Measurements from ENCODE around the gene ZNF821. TPM values are rescaled to one million over a fixed set of nuclear protein-coding genes. Genes with fewer than 3 reads are reported as not detected.
A peak's percentile ranks its signal among the peaks of the same experiment; 100 is the strongest.

ZNF821 gene
- total RNA-seq, 1 donor from 2014 or later: 5.6 TPM

DNA sequence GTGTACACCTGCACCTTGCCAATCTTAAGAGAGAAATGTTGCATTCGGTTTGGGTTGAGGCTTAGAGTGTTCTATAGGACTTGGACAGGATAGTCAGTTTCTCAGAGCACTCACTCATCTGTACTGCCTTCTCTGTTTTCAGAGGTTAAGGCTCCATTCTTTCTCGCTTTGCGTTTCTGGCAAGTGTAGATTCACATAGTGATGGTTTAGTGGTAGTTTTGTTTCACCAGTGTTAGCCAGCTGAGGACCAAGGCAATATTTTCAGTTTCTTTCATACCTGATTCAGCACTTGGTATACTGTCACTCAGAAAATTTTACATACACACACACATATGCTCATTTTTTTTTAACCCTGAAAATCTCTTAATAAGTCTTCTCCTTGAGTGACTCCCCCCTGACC, 36.9 kb downstream of the ZNF821 start:
- Histone ChIP-seq H3K4me1 (peaks cover 10% of the 10 kb centered on the region), H3K27me3 (no peaks in the 10 kb centered on the region), H3K27ac (peak overlapping the region; percentile 97), H3K9me3 (no peaks in the 10 kb centered on the region), H3K36me3 (peaks cover 41% of the 10 kb centered on the region), H3K4me3 (peak overlapping the region; percentile 100)
- intact Hi-C loops (cut with DNase I): no loop called here
- DNase-seq (no peak), ATAC-seq (no peak)
- TF ChIP-seq CTCF (IDR thresholded peaks at IDR 0.05): no peak

DNA sequence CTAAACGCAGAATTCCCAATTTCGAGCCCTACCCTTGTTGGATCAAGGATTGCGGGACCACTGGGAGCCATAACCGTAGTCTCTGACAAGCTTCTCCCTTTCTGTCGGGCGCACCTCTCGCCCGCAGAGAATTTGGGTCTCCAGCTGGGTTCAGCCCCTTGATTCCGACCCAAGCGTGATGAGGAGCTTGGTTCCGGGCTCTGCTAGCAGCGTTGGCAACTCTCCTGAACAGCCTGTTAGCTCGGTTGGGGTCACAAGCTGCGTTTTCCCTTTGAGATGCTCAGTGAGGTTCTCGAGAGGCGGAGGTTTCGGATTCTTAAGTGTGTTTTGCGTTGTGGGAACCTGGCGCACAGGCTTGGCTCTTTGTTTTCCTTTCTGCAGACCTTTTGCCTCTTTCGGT, 37.6 kb downstream of the ZNF821 start:
- Histone ChIP-seq H3K36me3 (peaks cover 34% of the 10 kb centered on the region), H3K4me3 (peak overlapping the region; percentile 100), H3K4me1 (peaks cover 10% of the 10 kb centered on the region), H3K27me3 (no peaks in the 10 kb centered on the region), H3K9me3 (no peaks in the 10 kb centered on the region), H3K27ac (peak overlapping the region; percentile 97)
- TF ChIP-seq CTCF (IDR thresholded peaks at IDR 0.05): no peak
- intact Hi-C loops (cut with DNase I): no loop called here
- DNase-seq: no peak
- ATAC-seq: no peak

- peak; percentile 95 for DNase-seq
- H3K9me3 ChIP-seq: no peaks in the 10 kb centered on the region
- intact Hi-C loops (cut with DNase I): no loop called here
- H3K27me3 ChIP-seq: no peaks in the 10 kb centered on the region
- H3K4me1 ChIP-seq: peaks cover 10% of the 10 kb centered on the region
- H3K4me3 ChIP-seq: peak within 1 kb of the TSS; percentile 100
- peak within 1 kb of the TSS; percentile 97 for H3K27ac ChIP-seq
- no peak for TF ChIP-seq CTCF (IDR thresholded peaks at IDR 0.05)
- peaks cover 28% of the 10 kb centered on the region for H3K36me3 ChIP-seq
- peak; percentile 99 for ATAC-seq
These were observed 38.1 kb downstream of the ZNF821 start, which contains the start of gene ATXN1L for GRCh38 chr16:71845639-71846430. Gene ATXN1L (plus strand): TSS chr16:71845976. CDS start chr16:71849741, 3,765 bp downstream.

DNA sequence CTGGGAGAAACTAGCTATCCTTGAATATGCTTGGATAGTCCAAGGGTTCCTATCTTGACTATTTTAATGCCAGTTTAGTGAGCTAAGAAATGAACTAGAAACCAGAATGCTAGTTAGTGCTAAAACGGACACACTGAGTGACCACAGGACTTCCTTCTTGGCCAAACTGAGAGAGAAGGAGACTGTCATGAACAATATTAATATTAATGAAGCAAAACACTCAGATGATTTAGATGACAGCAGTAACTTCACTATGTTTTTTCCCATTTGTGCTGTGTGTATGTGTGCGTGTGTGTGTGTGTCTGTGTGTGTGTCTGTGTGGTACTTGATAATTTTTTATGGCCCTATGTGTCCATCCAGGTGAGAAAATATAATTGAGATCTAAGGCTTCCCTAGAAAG, 40.4 kb downstream of the ZNF821 start:
- no peak overlapping the region for H3K27ac ChIP-seq
- TF ChIP-seq CTCF (IDR thresholded peaks at IDR 0.05): no peak
- peaks cover 6% of the 10 kb centered on the region for H3K36me3 ChIP-seq
- H3K27me3 ChIP-seq: no peaks in the 10 kb centered on the region
- no peak for DNase-seq
- no peak for ATAC-seq
- H3K4me1 ChIP-seq: peaks cover 10% of the 10 kb centered on the region
- H3K4me3 ChIP-seq: no peak overlapping the region
- intact Hi-C loops (cut with DNase I): no loop called here
- no peaks in the 10 kb centered on the region for H3K9me3 ChIP-seq

- intact Hi-C loops (cut with DNase I): no loop called here
- no peak for ATAC-seq
- H3K27ac ChIP-seq: no peak overlapping the region
These were observed 43.9 kb downstream of the ZNF821 start for GRCh38 chr16:71840052-71840451.

More at GRCh38 chr16:71840052-71840451, 43.9 kb downstream of the ZNF821 start:
- no peaks in the 10 kb centered on the region for H3K27me3 ChIP-seq
- H3K9me3 ChIP-seq: no peaks in the 10 kb centered on the region
- TF ChIP-seq CTCF (IDR thresholded peaks at IDR 0.05): no peak
- no peaks in the 10 kb centered on the region for H3K4me1 ChIP-seq
- H3K4me3 ChIP-seq: no peak overlapping the region
- H3K36me3 ChIP-seq: no peaks in the 10 kb centered on the region
- DNase-seq: no peak

All from upper lobe of right lung (tissue), 1 donor.